GM10266 (cell line): ENCODE results near the gene NLRC3.

ENCODE experiments used
- DNase-seq: peaks from one replicate; pipeline ENCODE4 v3.0.0; 2012; ENCODE audit errors: extremely low spot score
- TF ChIP-seq, protein P1 (sequence below): IDR thresholded peaks from 2 replicates; pipeline ENCODE4 v1.5.1; 2012; ENCODE audit warnings: mild to moderate bottlenecking, low read depth; ENCODE audit not compliant: control insufficient read depth, insufficient read depth; ENCODE audit errors: missing control alignments

Gene NLRC3, protein sequence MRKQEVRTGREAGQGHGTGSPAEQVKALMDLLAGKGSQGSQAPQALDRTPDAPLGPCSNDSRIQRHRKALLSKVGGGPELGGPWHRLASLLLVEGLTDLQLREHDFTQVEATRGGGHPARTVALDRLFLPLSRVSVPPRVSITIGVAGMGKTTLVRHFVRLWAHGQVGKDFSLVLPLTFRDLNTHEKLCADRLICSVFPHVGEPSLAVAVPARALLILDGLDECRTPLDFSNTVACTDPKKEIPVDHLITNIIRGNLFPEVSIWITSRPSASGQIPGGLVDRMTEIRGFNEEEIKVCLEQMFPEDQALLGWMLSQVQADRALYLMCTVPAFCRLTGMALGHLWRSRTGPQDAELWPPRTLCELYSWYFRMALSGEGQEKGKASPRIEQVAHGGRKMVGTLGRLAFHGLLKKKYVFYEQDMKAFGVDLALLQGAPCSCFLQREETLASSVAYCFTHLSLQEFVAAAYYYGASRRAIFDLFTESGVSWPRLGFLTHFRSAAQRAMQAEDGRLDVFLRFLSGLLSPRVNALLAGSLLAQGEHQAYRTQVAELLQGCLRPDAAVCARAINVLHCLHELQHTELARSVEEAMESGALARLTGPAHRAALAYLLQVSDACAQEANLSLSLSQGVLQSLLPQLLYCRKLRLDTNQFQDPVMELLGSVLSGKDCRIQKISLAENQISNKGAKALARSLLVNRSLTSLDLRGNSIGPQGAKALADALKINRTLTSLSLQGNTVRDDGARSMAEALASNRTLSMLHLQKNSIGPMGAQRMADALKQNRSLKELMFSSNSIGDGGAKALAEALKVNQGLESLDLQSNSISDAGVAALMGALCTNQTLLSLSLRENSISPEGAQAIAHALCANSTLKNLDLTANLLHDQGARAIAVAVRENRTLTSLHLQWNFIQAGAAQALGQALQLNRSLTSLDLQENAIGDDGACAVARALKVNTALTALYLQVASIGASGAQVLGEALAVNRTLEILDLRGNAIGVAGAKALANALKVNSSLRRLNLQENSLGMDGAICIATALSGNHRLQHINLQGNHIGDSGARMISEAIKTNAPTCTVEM

DNA sequence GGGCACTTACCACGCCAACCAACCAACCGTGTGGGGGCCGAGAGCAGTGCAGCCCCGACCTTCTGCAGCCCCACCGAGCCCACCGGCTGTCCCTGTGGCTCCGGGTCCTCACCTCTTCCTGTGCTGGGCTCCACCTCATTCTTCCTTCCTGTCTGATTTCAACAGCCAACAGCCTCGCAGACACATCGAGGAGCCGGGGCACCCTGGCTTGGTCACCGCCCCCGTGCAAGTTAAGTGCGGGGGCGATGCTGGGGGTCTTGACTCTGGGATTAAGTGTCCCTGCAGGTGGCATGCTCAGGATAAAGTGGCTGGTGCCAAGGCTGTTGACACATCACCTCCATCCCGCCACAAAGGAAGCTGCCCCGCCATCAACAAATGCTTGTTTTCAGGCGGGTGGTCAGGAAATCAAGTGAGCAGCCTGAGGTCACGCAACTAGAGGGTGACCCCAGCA lies at the start of gene NLRC3:
NLRC3 (minus strand) TSS at position 102 of the 451 bp plus-strand sequence. CDS start 12,367 bp downstream, outside the sequence.
- peak; percentile 67 for DNase-seq
- TF ChIP-seq, protein P1, sequence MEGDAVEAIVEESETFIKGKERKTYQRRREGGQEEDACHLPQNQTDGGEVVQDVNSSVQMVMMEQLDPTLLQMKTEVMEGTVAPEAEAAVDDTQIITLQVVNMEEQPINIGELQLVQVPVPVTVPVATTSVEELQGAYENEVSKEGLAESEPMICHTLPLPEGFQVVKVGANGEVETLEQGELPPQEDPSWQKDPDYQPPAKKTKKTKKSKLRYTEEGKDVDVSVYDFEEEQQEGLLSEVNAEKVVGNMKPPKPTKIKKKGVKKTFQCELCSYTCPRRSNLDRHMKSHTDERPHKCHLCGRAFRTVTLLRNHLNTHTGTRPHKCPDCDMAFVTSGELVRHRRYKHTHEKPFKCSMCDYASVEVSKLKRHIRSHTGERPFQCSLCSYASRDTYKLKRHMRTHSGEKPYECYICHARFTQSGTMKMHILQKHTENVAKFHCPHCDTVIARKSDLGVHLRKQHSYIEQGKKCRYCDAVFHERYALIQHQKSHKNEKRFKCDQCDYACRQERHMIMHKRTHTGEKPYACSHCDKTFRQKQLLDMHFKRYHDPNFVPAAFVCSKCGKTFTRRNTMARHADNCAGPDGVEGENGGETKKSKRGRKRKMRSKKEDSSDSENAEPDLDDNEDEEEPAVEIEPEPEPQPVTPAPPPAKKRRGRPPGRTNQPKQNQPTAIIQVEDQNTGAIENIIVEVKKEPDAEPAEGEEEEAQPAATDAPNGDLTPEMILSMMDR = no peak

DNA sequence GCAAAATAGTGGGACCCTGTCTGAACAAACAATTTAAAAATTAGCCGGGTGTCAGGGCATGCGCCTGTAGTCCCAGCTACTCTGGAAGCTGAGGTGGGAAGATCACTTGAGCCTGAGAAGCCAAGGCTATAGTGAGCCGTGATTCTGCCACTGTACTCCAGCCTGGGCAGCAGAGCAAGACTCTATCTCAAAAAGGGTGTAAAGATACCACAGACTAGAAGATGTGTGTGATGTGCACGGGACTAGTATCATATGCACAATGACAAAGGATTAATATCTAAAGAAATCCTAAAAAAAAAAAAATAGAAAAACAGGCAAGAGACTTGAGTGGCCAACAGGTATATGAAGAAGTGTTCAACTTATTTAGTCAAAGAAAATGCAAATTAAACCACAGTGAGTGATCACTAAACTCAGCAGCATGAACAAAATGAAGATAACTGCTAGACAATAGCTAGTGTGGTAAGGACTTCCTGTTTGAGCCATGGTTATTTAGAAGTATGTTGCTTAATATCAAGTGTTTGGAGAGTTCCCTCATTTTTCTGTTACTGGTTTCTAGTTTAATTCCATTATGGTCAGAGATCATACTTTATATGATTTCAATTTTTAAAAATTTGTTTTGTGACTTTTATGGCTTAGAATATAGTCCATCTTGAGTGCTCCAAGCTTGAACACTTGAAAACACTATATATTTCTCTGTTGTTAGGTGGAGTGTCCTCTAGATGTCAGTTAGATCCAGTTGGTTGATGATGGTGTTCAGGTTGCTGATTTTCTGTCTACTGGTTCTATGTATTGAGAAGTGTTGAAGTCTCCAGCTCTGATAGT lies 48.9 kb upstream of the NLRC3 start:
- no peak for DNase-seq

DNA sequence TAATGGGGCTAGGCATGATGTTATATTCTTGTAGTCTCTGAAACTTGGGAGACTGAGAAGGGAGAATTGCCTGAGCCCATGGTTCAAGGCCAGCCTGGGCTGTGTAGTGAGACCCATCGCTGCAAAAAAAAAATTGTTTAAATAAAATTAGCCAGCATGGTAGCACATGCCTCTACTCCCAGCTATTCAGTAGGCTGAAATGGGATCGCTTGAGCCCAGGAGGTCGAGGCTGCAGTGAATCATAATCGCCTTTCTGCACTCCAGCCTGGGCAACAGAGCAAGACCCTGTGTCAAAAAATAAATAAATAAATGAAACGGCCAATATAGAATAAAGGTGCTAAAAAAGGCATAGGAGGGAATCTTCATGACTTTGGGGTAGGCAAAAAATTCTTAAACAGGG lies 48.1 kb upstream of the NLRC3 start:
- TF ChIP-seq, protein P1 = no peak
- no peak for DNase-seq

More for the DNA sequence above, 48.9 kb upstream of the NLRC3 start:
- TF ChIP-seq, protein P1 = peak; percentile 5

DNA sequence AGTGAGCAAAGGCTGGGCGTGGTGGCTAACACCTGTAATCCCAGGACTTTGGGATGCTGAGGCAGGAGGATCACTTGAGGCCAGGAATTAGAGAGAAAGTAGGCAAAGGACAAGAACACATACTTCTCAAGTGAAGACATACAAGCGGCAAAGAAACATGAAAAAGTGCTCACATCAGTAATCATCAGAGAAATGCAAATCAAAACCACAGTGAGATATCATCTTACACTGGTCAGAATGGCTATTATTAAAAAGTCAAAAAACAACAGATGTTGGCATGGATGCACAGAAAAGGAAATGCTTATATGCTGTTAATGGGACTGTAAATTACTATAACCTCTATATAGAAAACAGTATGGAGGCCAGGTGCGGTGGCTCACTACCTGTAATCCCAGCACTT lies 46.4 kb upstream of the NLRC3 start:
- TF ChIP-seq, protein P1 = no peak
- no peak for DNase-seq

DNA sequence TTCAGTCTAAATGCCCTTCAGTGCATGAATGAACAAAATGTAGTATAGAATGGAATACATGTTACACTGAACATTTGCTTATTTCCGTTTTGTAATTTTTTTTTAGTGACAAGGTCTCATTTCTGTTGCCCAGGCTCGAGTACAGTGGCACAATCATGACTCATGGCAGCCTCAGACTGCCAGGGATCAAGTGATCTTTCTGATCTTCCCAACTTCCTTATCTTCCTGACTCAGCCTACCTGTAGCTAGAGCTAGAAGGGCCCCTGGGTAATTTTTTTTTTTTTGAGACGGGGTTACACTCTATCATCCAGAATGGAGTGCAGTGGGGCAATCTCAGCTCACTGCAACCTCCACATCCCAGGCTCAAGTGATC lies 41.6 kb upstream of the NLRC3 start:
- DNase-seq = no peak
- TF ChIP-seq, protein P1 = no peak
